RPMI8226 (cell line): ENCODE measurements around the gene AHNAK.

Experiments used
- DNase-seq: peaks from one replicate; pipeline ENCODE4 v3.0.0-alpha.2; 2015

Gene AHNAK

DNA sequence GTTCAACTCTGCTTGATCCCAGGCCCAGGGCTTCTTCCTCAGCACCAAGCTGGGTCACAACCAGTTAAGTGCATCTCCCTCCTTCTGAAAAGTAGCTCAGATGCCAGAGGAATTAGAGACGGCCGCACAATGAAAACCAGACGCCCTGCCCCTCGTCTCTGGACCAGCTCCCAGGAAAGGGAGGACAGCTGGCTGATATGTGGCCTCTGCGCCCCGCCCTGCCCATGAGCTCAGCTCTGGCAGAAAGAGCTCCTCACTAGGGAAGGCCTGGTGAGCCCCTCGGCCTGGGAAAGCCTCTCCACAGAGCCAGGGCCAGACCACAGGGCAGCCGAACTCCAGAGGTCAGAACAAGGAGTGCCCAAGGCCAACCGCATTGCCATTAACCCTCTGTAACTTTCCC, 145.8 kb downstream of the AHNAK start:
- DNase-seq = no peak

DNA sequence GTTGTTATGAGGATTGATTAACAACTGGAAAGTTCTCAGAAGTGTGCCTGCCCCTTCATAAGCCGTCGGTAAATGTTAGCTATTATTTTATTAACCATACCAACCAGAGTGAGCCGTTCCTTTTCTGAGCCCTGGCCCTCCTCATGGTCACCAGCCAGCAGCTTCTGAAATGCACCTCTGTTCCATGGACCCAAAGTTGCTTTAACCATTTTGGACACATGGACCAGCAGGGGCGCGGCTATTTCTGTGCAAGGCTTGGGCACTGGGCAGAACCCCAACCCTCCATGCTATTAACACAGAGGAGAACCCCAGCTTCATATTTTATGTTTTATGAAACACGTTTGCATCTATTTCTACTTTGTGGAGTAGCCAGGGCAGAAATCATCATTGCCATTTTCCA, 146.3 kb downstream of the AHNAK start:
- no peak for DNase-seq

DNA sequence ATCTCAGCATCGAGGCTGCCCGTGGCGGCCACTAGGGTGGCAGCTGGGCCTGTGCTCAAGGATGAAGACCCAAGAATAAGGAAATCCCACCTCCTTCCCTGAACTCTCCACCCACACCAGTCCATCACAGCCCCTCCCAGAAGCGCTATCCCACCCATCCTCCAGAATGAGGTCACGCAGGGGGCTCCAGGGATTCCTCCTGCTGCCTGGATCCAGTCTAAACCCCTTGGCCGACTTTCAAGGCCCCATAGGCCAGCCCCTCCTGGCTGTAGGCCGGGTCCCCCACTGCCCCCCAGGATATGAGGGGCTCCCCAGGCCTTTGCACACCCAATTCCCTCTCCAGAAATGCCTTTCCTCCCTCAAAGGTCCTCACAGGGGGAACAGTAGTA, 146.7 kb downstream of the AHNAK start:
- DNase-seq = no peak

DNA sequence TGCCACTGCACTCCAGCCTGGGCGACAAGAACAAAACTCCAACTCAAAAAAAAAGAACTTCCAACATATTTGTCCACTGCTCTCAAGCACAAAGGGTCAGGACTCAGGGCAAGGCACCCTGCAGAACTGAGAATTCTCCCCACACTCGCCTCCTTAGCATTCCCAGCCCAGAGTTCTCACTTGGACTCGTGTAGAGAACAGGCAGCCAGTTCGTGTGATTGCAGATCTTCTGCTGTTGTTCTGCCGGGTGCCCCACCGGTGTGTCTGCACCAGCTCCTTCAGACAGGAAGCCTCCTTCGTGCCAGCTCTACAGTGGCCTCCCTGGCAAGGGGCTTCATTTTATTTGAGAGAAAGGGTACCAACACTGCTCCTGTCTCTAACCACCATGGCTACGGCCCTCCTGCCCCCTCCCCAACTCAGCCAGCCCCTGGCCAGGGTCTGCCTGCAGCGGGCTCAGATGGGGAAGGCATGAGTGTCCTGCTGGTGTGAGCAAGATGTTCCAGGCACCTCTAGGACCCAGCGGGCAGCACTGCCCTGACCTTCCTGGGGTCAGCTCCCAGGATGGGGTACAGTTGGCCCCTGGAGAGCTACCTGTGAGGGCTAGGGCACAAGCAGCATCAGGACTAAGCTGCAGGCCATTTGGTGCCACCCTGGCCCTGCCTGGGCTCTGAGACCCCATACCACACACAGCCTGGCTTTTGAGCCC, 147.3 kb downstream of the AHNAK start:
- no peak for DNase-seq

DNA sequence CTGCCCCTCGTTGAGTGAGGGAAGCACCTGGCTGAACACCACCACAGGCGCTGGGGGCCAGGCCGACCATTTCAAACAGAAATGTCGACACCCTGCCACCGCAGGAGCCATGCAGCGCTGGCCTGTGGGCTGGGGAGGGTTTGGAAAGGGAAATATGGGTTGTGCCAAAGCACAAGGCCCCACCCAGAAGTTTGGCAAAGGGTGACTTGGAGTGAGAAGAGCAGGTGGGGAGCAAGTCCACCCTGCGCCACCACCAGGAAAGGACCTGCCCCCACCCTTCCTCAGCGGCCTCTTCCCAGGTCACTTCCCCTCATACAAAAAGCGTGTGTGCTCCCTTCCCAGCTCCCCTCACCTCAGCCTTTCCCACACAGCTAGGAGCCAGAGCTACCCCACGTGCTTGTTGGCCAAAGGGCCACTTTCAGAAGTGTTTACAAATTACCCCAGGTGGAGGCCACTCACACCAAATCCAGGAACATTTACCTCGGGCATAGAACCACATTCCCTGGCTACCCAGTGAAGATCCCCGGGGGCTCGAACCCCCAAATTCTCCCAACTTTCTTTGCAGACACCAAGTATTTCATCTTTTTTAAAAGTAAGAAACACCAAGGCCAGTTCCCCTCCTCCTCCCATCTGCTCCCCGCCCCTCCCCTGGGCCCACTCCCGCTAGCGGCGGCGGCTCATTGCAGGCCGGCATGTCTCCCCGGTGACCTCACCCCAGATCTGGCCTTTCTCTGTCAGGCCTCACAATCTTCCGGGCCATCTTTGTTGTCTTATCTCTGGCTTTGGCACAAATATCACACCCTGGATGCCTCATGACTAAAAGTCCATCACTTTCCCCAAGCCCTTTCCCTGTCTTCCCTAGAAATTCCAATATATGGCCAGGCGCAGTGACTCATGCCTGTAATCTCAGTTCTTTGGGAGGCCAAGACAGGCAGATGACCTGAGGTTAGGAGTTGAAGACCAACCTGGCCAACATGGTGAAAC, 148.3 kb downstream of the AHNAK start:
- DNase-seq = no peak

DNA sequence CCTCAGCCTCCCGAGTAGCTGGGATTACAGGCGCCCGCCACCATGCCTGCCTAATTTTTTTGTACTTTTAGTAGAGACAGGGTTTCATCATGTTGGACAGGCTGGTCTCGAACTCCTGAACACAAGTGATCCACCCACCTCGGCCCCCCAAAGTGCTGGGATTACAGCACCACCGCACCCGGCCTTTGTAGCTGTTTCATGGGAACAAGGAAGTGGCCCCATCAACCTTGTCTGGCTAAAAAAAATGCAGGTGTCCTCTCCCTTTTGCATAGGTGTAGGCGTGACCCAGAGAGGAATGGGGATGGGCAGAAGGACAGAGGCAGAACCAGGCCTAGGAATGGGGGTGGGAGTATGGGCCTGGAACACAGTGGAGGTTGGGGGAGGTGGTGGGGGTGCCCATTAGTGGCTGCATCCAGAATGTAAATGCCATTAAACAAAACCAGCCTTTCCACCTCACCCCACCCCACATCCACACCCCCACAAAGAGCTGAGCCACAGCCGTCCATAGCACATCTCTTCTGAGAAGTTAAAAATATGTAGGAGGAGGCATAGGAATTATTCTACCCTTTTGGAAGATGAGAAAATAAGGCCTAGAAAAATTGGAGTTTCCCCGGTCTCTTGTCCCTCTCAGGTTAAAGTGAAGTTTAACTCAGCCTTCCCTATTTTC, 150.6 kb downstream of the AHNAK start:
- DNase-seq = no peak

DNA sequence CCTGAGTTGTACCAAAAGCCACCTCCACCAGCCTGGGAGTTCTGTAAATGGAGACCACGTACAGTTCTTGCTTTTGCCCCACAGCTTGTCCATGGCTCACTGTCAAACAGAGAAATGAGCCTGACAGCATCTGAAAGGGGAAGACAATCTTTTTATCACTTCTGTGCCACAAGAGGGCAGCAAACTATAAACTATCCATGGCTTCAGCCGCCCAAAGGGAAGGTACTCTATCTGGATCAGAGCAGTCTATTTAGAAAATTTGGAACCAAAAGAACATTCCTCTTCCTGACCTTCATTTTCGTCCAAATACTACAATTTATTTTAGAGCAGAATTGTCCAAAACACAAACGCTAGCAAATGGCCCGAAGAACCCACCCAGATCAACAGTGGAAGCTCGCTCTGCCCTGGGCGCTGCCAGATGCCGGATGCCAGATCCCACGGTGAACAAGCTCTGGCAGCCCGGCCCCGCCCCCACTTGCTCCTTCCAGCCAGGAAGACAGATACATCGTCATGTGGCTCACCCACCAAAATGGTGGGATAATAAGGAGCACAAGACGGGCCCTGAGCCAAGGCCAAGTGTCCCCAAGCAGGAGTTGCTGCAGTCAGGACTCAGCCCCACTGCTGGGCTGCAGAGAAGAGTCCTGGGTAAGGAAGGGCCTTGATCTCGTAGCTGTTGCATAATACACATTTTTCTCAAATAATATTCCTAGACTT, 151.6 kb downstream of the AHNAK start:
- DNase-seq = peak; percentile 89

DNA sequence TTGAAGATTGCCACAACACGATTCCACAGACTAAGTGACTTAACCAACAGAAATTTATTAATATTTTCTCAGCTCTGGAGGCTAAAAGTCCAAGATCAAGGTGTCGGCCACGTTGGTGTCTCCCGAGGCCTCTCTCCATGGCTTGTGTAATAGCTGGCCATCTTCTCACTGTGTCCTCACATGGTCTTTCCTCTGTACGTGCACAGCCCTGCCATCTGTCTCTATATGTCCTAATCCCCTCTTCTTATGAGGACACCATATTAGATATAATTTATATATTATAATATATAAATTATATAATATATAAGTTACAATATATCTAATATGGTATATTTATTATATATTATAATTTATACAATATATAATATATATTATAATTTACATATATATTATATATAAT, 152.9 kb downstream of the AHNAK start:
- no peak for DNase-seq

DNA sequence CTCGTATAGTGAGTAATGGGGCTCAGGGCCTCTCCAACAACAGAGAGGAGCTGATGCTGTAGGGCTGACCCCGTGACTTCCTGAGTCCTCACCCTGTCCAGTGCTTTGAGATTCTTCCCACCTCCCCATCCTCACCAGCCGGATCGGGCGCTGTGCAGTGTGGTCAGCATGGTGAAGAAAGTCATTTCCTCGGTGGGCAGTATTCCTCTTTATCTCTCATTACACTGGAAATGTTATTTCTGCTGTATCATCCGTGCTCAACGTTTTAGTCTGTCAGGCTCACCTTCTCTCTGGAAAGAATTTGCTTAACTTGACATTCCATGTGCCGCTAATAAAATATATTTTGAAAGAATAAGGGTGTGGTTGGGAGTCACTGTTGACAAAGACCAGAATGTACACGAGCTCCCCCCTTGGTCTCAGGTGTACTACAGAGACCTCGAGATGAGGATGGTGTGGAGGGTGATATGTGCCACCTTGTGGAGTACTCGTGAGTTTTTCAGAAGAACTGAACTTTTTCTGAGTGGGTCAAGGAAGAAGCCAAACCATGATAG, 153.5 kb downstream of the AHNAK start:
- DNase-seq = peak; percentile 92

DNA sequence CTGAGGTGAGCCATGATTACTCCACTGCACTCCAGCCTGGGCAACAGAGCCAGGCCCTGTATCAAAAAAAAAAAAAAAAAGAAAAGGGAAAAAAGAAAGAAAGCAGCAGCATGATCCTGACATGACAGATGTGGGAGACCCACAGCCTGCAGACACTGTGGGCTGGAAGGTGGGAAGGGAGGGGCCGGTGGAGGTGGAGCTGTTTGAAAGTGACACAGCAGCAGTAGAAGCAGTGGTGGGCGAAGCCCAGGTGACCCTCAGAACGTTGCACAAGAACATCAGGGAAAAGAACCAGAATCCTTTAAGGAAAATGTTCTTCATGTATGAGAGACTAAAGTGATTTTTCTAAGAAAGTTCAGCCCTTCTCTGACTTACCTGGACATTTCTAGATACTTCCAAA, 154.1 kb downstream of the AHNAK start:
- no peak for DNase-seq

DNA sequence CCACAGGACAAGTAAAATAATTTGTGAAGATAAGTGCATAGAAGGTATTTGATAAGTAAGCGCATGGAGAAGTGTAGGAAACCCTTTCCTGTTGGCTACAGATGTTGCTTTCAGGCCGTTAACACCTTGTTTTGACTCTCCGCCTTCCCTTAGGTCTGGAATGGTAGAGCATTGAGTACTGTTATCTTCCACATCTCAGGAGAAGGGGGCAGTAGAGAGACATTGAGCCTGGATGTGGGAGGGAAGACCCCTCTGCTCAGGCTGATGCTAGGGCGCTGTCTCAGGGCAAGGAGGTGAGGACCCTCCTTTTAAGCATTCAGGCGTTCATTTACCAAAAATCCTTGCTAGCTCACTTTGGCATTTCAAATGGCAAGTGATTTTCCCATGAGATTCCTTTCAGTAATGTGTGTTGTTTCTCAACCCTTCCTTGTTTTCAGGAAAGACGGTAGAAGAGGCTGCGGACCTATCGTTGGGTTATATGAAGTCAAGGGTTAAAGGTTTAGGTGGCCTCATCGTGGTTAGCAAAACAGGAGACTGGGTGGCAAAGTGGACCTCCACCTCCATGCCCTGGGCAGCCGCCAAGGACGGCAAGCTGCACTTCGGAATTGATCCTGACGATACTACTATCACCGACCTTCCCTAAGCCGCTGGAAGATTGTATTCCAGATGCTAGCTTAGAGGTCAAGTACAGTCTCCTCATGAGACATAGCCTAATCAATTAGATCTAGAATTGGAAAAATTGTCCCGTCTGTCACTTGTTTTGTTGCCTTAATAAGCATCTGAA, 154.8 kb downstream of the AHNAK start:
- no peak for DNase-seq

DNA sequence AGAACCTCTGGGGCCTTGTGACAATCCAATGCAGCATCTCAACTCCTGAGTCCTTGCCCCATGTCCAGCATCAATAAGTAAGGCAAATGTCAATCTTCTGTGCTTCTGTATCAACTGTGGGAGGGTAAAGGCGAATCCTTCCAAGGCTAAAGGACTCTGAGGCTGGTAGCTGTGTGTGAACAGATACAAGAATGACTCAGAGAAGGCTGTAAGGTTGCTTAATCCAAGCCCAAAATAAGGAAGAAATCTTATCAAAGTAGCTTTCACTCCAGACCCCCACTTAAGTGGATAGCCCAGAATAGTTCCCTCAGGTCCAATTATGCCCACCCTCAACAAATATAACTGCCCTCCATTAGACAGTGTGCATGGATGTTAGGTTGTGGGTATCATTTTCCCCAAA, 155.9 kb downstream of the AHNAK start:
- DNase-seq = no peak

DNA sequence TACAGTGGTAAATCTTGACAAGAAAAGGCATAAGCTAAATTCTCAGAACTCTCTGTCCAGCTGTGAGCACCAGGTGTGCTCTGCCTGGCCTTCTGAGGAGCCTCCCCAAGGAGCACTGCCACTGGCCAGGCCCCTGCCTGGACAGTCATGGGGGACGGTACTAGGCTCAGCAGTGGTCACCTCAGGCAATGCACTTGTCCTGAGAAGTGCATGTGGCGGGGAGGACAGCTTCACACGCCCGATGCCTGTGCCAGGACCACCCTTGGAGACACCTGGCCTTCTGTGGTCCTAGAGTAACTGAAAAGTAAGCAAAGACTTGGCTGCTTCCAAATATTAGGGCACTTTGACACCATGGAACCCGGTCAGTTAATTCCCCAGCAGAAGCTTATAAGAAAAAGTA, 156.4 kb downstream of the AHNAK start:
- DNase-seq = no peak

DNA sequence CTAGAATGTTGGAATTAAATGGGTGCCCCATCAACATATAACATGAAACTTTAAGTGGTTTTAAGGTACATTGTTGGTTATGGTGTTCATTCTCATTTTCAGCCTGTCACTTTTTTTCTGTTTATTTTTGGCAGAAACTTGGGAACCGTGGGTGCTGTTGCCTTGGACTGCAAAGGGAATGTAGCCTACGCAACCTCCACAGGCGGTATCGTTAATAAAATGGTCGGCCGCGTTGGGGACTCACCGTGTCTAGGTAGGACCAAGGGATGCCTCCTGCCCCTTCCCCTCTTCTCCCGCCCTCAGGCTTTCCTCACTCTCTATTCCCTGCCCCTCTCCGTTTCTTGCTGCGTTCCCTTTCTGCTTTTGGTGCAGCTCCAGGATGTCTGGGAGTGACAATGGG, 157.6 kb downstream of the AHNAK start:
- no peak for DNase-seq

DNA sequence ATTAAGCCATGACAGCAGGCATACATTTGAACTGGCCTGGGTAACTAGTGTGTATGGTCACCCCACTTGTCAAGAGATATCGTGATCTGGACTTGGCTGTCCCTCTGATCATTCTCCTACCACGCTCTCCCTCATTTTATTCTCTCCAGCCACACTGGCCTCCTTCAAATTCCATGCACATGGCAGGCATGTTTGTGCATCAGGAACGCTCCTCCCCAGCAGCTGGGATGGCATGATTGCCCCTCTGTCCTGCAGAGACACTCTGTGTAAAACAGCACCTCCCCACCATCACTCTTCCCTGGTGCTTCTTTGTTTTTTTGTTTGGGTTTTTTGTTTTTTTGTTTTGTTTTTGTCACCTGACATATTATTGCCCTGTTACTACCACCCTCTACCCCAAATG, 159.2 kb downstream of the AHNAK start:
- DNase-seq = no peak

DNA sequence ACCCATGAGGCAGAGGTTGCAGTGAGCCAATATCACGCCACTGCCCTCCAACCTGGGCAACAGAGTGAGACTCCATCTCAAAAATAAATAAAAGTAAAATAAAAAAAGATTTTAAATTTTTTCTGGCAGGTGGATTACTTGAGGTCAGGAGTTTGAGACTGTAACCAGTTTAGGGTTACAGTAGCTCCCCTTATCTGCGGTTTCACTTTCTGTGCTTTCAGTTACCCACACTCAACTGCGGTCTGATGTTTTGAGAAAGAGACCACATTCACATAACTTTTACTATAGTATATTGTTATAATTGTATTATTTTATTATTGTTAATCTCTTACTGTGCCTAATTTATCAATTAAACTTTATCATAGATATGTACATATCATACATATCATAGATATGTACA, 160.5 kb downstream of the AHNAK start:
- peak; percentile 75 for DNase-seq

DNA sequence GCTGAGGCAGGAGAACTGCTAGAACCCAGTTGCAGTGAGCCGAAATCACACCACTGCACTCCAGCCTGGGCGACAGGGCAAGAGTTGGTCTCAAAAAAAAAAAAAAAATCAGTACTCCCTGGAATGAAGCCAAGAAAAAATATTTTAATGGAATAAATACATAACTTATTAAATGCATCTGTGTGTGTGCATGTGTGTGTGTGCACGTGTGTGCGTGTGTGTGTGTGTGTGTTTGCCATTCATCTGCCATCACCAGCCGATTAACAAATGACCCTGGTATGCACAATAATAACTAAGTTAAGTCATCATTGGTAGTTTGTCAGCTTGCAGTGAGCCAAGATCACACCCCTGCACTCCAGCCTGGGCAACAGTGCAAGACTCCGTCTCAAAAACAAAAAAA, 162.8 kb downstream of the AHNAK start:
- no peak for DNase-seq
